ENCODE data around the gene DISP3.
"Not testable (repeated sequence)": the region's sequence is repeated elsewhere in the genome, so short reads cannot be mapped to it uniquely, and the experiment has no call there.

DISP3 gene

DNA sequence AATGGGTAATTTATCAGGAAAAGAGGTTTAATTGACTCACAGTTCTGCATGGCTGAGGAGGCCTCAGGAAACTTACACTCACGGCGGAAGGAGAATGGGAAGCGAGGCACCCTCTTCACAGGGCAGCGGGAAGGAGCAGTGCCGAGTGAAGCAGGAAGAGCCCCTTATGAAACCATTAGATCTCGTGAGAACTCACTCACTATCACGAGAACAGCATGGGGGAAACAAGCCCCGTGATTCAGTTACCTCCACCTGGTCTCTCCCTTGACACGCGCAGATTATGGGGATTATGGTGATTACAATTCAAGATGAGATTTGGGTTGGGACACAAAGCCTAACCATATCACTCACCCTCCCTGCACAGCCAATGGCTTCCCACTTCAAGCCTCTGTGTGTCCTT is 101.1 kb downstream of the DISP3 start:
- DNase-seq = not testable (repeated sequence)

- DNase-seq = no peak
Observed at GRCh38 chr1:11581445-11581991, 102.6 kb downstream of the DISP3 start.

DNA sequence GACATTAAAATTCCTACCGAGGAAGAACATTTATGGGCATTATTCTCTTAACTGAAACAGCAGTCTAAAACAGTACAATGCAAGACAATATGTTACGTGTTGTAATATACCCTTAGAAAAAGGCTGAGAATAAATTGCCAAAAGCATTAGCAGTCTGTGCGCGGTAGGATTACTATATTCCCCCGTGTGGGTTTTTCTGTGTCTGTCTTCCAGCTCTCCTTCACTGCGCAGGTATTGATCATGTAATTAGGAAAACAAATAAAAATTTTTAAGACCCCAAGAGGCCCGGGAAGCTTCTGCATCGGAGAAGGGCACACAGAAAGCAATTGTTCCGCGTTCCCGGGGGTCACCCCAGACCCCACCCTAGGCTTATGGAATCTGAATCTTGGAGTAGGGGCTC is 106.4 kb downstream of the DISP3 start:
- DNase-seq = no peak

Data from NCI-H510A (cell line).